SH-SY5Y (cell line): Measurements from ENCODE around the gene RBM17.

Source experiments
- GATA2 ChIP-seq: IDR thresholded peaks from 2 replicates; pipeline ENCODE4 v1.6.1; 2011; ENCODE audit warnings: mild to moderate bottlenecking, low read depth, low read length
- GATA3 ChIP-seq: IDR thresholded peaks from 2 replicates; pipeline ENCODE4 v1.6.1; 2011; ENCODE audit warnings: low read depth, mild to moderate bottlenecking, low read length, moderate library complexity

The RBM17 gene

GRCh38 chr10:6154566-6154965, 65.7 kb downstream of the RBM17 start:
- no peak for TF ChIP-seq GATA2

DNA sequence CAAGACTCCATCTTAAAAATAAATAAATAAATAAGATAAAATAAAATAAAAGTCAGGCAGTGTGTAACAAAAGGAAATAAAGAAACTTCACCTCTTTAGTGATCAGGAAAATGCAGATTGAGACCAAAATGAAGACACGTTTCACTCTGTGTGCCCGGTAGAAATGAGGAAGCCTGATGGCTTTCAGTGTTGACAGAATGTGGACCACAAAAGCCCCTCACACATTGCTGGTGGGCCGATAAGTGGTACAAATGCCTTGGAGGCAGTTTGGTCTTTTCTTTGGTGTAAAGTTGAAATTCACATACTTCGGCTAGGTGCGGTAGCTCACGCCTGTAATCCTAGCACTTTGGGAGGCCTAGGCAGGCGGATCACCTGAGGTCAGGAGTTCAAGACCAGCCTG, 69.4 kb downstream of the RBM17 start:
- TF ChIP-seq GATA3, result no peak
- no peak for TF ChIP-seq GATA2

GRCh38 chr10:6161921-6162320, 73.1 kb downstream of the RBM17 start:
- TF ChIP-seq GATA2 (no peak), GATA3 (no peak)

DNA sequence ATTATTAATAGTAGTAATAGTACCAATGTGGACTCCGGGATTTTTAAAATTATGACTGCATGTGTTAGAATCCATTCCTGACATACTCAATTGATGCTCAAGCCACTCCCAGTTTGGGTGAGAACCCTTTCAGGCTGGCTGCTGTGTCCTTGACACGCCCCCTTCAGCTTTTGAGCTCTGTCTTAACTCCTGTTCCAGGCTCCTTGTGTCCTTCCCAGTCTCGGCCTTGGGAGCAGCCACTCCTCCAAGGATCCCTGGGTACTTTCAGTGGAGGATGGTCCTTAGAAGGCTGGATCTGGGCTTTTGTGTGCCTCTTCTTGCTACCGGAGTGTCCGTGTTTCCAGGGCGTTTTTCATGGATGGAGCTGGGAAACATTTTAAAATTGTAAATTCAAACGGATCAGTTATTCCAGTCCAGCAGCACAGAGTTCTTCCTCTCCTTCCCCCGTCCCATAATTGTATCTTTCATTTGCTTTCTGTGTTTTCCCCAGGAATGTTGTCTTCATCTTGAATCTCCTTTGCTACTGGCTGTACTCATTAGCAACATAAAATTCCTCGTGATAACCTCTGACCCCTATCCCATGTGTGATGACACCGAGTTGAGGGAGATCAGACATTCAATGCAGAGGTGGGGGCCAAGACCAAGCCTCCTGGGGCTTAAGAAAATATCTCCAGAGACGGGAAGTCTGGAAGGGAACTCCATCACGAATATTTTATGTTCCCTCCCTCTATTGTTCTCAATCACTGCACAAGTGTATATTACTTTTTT, 73.9 kb downstream of the RBM17 start:
- no peak for TF ChIP-seq GATA3
- no peak for TF ChIP-seq GATA2

DNA sequence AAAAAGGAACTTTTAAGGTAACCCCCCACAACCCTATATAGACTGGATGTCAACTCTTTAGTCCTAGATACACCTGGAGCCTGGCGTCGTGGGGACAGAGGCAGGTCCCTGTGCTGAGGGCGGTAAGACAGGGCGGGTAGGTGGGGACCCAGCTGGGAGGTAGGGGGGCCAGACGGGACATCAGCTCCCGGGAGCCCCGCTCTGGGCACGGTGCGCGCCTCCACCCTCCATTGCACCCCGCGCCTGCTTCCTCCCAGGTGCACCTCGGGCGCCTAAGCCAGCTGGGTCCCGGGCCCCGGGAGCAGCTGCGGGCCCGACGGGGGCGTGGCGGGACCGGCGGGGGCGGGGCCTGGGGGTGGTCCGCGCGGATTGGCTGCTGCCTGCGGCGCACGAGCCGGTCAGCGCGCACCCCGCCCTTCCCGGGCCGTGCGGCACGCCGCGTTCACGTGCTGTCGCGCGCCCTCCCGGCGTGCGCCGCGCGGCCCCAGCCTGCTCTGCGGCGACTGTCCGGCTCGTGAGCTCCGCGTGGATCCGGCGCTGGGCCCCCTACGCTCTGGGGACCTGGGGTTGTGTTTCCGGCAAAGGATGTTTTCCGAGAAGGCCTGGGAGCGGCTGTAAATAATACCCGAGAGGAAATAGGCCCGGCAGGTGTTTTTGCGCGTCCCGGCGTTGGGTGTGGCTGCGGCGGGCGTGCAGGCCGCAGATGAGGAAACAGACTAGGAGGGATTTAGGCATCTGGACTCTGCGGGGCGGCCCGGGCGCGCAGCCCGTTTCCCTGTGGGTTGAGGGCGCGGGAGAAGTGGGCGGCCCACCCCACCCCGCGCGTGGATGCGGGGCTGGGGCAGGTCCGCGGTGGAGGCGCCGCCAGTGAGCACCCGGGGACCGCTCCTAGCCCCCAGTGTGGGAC, 74.8 kb downstream of the RBM17 start:
- TF ChIP-seq GATA2 (no peak), GATA3 (no peak)

DNA sequence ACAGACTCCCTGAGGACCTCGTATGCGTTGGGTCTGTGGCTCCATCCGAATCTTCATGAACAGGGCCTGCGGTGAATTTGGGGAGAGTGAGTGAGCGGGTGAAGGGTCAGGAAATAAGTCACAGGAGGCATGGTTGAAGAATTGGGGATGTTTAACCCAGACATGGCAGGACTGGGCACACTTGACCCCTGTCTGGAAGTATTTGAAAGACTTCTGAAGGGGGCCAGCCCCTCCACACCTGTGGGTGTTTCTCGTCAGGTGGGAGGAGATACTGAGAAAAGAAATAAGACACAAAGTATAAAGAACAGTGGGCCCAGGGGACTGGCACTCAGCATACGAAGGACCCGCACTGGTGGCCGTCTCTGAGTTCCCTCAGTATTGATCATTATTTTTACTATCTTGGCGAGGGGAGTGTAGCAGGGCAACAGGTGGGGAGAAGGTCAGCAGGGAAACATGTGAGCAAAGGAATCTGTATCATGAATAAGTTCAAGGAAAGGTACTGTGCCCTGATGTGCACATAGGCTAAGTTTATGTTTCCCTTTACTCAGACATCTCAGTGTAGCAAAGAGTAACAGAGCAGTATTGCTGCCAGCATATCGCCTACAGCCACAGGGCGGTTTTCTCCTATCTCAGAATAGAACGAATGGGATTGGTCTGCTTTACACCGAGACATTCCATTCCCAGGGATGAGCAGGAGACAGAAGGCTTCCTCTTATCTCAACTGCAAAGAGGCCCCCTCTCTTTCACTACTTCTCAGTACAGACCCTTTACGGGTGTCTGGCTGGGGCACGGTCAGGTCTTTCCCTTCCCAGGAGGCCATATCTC, 75.6 kb downstream of the RBM17 start:
- no peak for TF ChIP-seq GATA3
- TF ChIP-seq GATA2, result no peak

DNA sequence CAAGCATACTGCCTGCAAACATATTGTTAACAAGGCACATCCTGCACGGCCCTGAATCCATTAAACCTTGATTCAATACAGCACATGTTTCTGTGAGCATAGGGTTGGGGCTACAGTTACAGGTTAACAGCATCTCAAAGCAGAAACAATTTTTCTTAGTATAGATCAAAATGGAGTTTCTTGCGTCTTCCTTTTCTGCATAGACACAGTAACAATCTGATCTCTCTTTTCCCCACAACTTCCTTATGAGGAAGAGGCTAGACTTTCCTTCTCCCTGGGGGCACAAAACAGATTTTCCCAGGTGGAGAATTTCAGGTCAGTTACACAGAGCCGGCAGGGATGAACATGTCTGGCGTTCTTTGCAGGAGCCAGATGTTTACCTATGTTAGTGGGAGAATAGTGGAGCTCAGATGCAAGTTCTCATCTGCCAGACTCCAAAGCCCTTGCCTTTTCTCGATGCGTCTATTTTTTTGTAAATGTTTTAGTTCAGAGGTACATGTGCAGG, 76.4 kb downstream of the RBM17 start:
- TF ChIP-seq GATA2 (no peak), GATA3 (no peak)
